Testis (tissue), 2 donors: Measurements from ENCODE around the gene TP53I11.

Source experiments
- POLR2A ChIP-seq: fragments of 450-650 bp; IDR thresholded peaks from one replicate; pipeline ENCODE4 v1.6.1; 2017; ENCODE audit warnings: antibody characterized with exemption, mild to moderate bottlenecking, moderate library complexity
- TF ChIP-seq, protein P1 (sequence below), 3 experiments: fragments of 450-650 bp in 2 of 3; fragments of 200-600 bp in 1 of 3; sonication (generic) in 1 of 3; IDR thresholded peaks; one replicate each; pipeline ENCODE4 v1.5.1; 2016 to 2019; ENCODE audit warnings: antibody characterized with exemption in 3 of 3, mild to moderate bottlenecking in 2 of 3, moderate library complexity in 1 of 3

GRCh38 chr11:44940835-44941234, 9.8 kb downstream of the TP53I11 start:
- TF ChIP-seq, protein P1, sequence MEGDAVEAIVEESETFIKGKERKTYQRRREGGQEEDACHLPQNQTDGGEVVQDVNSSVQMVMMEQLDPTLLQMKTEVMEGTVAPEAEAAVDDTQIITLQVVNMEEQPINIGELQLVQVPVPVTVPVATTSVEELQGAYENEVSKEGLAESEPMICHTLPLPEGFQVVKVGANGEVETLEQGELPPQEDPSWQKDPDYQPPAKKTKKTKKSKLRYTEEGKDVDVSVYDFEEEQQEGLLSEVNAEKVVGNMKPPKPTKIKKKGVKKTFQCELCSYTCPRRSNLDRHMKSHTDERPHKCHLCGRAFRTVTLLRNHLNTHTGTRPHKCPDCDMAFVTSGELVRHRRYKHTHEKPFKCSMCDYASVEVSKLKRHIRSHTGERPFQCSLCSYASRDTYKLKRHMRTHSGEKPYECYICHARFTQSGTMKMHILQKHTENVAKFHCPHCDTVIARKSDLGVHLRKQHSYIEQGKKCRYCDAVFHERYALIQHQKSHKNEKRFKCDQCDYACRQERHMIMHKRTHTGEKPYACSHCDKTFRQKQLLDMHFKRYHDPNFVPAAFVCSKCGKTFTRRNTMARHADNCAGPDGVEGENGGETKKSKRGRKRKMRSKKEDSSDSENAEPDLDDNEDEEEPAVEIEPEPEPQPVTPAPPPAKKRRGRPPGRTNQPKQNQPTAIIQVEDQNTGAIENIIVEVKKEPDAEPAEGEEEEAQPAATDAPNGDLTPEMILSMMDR (IDR thresholded peaks at IDR 0.05): no peak
- no peak for TF ChIP-seq POLR2A
